ENCODE results near the gene RBMS3.

- TF ChIP-seq, protein P1, sequence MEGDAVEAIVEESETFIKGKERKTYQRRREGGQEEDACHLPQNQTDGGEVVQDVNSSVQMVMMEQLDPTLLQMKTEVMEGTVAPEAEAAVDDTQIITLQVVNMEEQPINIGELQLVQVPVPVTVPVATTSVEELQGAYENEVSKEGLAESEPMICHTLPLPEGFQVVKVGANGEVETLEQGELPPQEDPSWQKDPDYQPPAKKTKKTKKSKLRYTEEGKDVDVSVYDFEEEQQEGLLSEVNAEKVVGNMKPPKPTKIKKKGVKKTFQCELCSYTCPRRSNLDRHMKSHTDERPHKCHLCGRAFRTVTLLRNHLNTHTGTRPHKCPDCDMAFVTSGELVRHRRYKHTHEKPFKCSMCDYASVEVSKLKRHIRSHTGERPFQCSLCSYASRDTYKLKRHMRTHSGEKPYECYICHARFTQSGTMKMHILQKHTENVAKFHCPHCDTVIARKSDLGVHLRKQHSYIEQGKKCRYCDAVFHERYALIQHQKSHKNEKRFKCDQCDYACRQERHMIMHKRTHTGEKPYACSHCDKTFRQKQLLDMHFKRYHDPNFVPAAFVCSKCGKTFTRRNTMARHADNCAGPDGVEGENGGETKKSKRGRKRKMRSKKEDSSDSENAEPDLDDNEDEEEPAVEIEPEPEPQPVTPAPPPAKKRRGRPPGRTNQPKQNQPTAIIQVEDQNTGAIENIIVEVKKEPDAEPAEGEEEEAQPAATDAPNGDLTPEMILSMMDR (IDR thresholded peaks at IDR 0.05) = peak; percentile 84
- TF ChIP-seq EZH2 (IDR thresholded peaks at IDR 0.05) = no peak
These were observed 761.5 kb downstream of the RBMS3 start for GRCh38 chr3:30042274-30042859.
